ENCODE results near the gene DHX35.

DHX35 gene

DNA sequence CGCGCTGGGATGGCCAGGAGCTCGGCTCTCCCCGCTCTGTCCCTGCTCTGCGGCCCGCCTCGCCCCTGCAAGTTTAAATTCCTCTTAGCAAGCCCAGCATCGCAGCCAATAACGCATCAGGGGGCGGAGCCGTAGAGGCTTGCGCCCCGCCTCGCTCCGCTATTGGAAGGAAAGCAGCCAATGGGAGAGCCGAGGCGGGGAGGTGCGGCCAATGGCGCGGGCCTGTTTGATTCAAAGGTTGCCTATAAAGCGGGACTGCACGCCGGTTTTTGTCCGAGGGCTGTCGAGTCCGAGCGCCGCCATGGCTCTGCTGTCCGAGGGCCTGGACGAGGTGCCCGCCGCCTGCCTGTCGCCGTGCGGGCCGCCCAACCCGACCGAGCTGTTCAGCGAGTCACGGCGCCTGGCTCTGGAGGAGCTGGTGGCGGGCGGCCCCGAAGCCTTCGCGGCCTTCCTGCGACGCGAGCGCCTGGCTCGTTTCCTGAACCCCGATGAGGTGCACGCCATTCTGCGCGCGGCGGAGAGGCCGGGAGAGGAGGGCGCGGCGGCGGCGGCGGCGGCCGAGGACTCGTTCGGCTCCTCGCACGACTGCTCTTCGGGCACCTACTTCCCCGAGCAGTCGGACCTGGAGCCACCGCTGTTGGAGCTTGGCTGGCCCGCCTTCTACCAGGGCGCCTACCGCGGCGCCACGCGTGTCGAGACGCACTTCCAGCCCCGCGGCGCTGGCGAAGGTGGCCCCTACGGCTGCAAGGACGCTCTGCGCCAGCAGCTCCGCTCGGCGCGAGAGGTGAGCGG, 35.8 kb upstream of the DHX35 start, which contains the start of gene FAM83D (continued):
- no peak for TF ChIP-seq HIC1 (tag by site-specific recombination; IDR thresholded peaks at IDR 0.05)
- no peak for TF ChIP-seq ZNF707 (tag by site-specific recombination; IDR thresholded peaks at IDR 0.05)
- TF ChIP-seq ZNF449 (tag by site-specific recombination; IDR thresholded peaks at IDR 0.05), result no peak
- TF ChIP-seq ZNF24 (tag by site-specific recombination; IDR thresholded peaks at IDR 0.05), result 0 out of 2 replicates have a peak, but pooled peaks have one; percentile 75
- TF ChIP-seq KLF8 (tag by site-specific recombination; IDR thresholded peaks at IDR 0.05), result peak; percentile 58
- TF ChIP-seq ZNF324 (tag by site-specific recombination; IDR thresholded peaks at IDR 0.05), result peak; percentile 62; the same call in 1 of the 2 replicates
- peak; percentile 63; the same call in 1 of the 2 replicates for TF ChIP-seq HOXD13 (CRISPR knock-in tag; IDR thresholded peaks at IDR 0.05; ENCODE audit: borderline replicate concordance)
- TF ChIP-seq ZFP37 (tag by site-specific recombination; IDR thresholded peaks at IDR 0.05), result no peak
- no peak for TF ChIP-seq ZNF350 (tag by site-specific recombination; IDR thresholded peaks at IDR 0.05)
- TF ChIP-seq ZNF544 (tag by site-specific recombination; IDR thresholded peaks at IDR 0.05), result no peak
- TF ChIP-seq SP7 (tag by site-specific recombination; IDR thresholded peaks at IDR 0.05), result peak; percentile 79
- no peak for TF ChIP-seq ZNF19 (tag by site-specific recombination; IDR thresholded peaks at IDR 0.05; ENCODE audit: low read depth)
- TF ChIP-seq, protein P1, sequence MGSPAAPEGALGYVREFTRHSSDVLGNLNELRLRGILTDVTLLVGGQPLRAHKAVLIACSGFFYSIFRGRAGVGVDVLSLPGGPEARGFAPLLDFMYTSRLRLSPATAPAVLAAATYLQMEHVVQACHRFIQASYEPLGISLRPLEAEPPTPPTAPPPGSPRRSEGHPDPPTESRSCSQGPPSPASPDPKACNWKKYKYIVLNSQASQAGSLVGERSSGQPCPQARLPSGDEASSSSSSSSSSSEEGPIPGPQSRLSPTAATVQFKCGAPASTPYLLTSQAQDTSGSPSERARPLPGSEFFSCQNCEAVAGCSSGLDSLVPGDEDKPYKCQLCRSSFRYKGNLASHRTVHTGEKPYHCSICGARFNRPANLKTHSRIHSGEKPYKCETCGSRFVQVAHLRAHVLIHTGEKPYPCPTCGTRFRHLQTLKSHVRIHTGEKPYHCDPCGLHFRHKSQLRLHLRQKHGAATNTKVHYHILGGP (tag by site-specific recombination; IDR thresholded peaks at IDR 0.05), result no peak
- TF ChIP-seq SETDB1 (IDR thresholded peaks at IDR 0.05; ENCODE audit: insufficient read length, low read length), result peak; percentile 63
- TF ChIP-seq MYNN (tag by site-specific recombination; IDR thresholded peaks at IDR 0.05; ENCODE audit: borderline replicate concordance), result no peak
- TF ChIP-seq ZNF416 (tag by site-specific recombination; IDR thresholded peaks at IDR 0.05), result no peak
- no peak for TF ChIP-seq ZNF830 (tag by site-specific recombination; IDR thresholded peaks at IDR 0.05; ENCODE audit: low read depth)

DNA sequence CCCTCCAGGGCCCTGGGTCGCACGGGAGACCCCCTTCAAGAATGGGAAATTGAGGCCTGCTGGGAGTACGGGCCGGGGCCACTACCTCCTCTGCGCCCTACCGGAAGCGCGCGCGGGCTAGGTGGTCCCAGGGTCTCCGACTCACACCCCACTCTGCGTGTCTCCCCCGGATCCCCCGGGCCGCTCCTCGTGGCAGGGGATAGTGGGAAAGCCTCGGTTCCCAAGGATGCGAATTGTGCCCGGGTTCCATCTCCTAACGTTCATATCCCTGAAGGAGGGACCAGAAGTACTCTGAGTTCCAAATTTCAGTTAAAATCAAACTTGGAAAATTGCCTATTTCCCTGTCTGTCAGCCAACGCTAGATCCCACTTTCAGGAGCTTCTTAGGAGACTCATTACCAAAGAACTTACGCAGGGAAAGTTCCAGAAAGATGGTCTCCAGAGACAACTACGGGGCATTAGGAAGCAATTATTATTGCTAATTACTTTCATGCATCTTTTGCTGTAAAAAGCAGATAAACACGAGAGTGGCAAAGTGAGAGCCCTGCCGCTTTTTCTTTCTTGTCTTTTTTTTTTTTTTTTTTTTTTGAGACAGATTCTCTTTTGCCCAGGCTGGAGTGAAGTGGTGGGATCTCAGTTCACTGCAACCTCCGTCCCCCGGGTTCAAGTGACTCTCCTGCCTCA, 35.1 kb upstream of the DHX35 start:
- CTCF ChIA-PET, result interaction anchor here (0.7 to 8.6 kb wide), 9 partner anchors 9 to 1217 kb away, joined by 3 to 75 read pairs (median 5); partner anchors contain the start of gene DHX35
- Histone ChIP-seq H3K9me3 (ENCODE audit: control insufficient read depth, insufficient read depth, low read depth, low read length) (no peaks in the 10 kb centered on the region), H3K27ac (ENCODE audit: extremely low read depth, low read depth, low read length) (peak overlapping the region; percentile 66; the same call in 1 of the 2 replicates), H3K4me1 (ENCODE audit: control insufficient read depth, insufficient read depth, low read length) (peaks cover 4% of the 10 kb centered on the region; the same call in 1 of the 2 replicates), H3K4me3 (ENCODE audit: low read depth, low read length) (peak overlapping the region; percentile 86), H3K36me3 (ENCODE audit: control insufficient read depth in 2 of 2, insufficient read depth in 1 of 2, low read length in 2 of 2) (peaks cover 0 to 28% of the 10 kb centered on the region in 2 experiments; a peak in 2 of 3 replicates)
- peak; percentile 58 for TF ChIP-seq PRDM1 (tag by site-specific recombination; IDR thresholded peaks at IDR 0.05)
- no peak for TF ChIP-seq ZNF391 (tag by site-specific recombination; IDR thresholded peaks at IDR 0.05; ENCODE audit: borderline replicate concordance, low read depth)
- TF ChIP-seq GLIS1 (tag by site-specific recombination; IDR thresholded peaks at IDR 0.05), result 0 out of 2 replicates have a peak, but pooled peaks have one; percentile 9
- TF ChIP-seq ZBTB11 (tag by site-specific recombination; conservative IDR thresholded peaks at IDR 0.05; ENCODE audit: low read depth), result 0 out of 2 replicates have a peak, but pooled peaks have one; percentile 15
- TF ChIP-seq GLIS2 (tag by site-specific recombination; IDR thresholded peaks at IDR 0.05), result peak; percentile 50
- TF ChIP-seq ZNF621 (tag by site-specific recombination; IDR thresholded peaks at IDR 0.05), result no peak
- POLR2A ChIA-PET, result interaction anchor here (0.7 to 3.8 kb wide), 5 partner anchors 20 to 143 kb away, joined by 3 to 37 read pairs (median 10); partner anchors contain the start of gene DHX35

Measured in HEK293 (cell line).